ENCODE data around the gene SEL1L2.

SEL1L2 gene

DNA sequence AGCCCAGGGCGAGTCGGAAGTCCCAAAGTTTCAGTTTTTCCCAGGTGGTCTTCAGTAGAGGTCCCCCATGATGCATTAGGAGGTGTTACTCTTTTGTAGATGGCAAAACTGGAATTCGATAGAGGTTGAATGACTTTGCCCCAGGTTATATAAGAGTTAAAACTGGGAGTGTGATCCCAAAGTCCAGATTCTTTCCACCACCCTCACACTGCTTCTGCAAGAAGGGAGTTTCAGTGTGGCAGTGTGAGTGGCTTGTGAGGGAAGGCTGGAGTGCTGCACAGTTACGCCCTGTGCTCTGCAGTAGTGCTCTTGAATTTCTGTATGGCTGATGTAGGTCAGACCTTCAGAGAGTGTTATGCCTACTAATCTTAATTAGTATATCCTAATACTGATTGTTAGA is 175.7 kb downstream of the SEL1L2 start:
- TF ChIP-seq, protein P1, sequence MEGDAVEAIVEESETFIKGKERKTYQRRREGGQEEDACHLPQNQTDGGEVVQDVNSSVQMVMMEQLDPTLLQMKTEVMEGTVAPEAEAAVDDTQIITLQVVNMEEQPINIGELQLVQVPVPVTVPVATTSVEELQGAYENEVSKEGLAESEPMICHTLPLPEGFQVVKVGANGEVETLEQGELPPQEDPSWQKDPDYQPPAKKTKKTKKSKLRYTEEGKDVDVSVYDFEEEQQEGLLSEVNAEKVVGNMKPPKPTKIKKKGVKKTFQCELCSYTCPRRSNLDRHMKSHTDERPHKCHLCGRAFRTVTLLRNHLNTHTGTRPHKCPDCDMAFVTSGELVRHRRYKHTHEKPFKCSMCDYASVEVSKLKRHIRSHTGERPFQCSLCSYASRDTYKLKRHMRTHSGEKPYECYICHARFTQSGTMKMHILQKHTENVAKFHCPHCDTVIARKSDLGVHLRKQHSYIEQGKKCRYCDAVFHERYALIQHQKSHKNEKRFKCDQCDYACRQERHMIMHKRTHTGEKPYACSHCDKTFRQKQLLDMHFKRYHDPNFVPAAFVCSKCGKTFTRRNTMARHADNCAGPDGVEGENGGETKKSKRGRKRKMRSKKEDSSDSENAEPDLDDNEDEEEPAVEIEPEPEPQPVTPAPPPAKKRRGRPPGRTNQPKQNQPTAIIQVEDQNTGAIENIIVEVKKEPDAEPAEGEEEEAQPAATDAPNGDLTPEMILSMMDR (IDR thresholded peaks at IDR 0.05; ENCODE audit: low read depth, low read length), result no peak
- H3K36me3 ChIP-seq, result peaks cover 78% of the 10 kb centered on the region
- no peak overlapping the region for H3K4me3 ChIP-seq (ENCODE audit: low read depth, low read length)
- no peak for DNase-seq
- no peak overlapping the region for H3K27ac ChIP-seq
- no peaks in the 10 kb centered on the region for H3K9me3 ChIP-seq (ENCODE audit: severe bottlenecking)
- no peaks in the 10 kb centered on the region for H3K27me3 ChIP-seq (ENCODE audit: insufficient read depth, low read depth, severe bottlenecking)

DNA sequence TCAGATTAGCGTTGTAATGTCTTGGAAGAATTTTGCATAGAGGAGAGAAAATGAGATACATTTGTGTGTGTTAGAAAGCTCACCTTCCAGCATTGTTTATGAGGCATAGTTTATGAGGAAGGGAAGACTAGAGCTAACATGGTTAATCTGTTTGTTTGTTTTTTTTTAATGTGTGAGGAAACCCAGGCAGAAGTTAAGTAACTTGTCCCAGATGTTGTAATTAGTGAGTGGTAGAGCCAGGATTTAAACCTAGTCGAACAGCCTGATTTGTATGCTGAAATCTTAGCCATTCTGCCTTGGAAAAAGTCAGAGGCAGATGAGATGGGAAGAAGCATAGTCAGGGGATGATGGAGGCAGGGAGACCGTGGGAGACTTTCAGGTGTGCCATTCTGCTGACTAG is 176.5 kb downstream of the SEL1L2 start:
- TF ChIP-seq, protein P1 (IDR thresholded peaks at IDR 0.05; ENCODE audit: low read depth, low read length), result no peak
- Histone ChIP-seq H3K27me3 (ENCODE audit: insufficient read depth, low read depth, severe bottlenecking) (no peaks in the 10 kb centered on the region), H3K36me3 (peaks cover 86% of the 10 kb centered on the region), H3K9me3 (ENCODE audit: severe bottlenecking) (no peaks in the 10 kb centered on the region), H3K4me3 (ENCODE audit: low read depth, low read length) (no peak overlapping the region), H3K27ac (no peak overlapping the region)
- no peak for DNase-seq

DNA sequence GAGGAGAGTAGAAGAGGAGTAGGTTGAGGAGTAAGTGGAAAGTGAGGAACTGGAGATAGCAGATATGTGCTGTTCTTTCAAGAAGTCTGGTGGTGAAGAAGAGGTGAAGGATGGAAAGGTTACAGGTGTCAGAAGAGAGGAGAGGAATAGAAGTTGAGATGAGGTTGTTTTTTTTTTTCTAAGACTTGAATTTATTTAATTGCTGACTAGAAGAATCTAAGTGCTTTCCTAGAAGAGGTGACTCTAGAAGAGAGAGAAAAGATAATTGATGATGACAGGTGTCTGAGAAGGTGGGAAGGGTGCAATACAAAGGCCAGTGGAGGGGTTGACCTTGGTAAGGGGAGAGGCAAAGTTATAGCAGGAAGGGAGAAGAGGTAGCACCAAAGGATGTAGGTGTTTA is 180.0 kb downstream of the SEL1L2 start:
- H3K4me3 ChIP-seq (ENCODE audit: low read depth, low read length), result no peak overlapping the region
- TF ChIP-seq, protein P1 (IDR thresholded peaks at IDR 0.05; ENCODE audit: low read depth, low read length), result no peak
- DNase-seq, result no peak
- H3K36me3 ChIP-seq, result peaks cover 68% of the 10 kb centered on the region
- H3K9me3 ChIP-seq (ENCODE audit: severe bottlenecking), result no peaks in the 10 kb centered on the region
- H3K27ac ChIP-seq, result no peak overlapping the region
- no peaks in the 10 kb centered on the region for H3K27me3 ChIP-seq (ENCODE audit: insufficient read depth, low read depth, severe bottlenecking)

DNA sequence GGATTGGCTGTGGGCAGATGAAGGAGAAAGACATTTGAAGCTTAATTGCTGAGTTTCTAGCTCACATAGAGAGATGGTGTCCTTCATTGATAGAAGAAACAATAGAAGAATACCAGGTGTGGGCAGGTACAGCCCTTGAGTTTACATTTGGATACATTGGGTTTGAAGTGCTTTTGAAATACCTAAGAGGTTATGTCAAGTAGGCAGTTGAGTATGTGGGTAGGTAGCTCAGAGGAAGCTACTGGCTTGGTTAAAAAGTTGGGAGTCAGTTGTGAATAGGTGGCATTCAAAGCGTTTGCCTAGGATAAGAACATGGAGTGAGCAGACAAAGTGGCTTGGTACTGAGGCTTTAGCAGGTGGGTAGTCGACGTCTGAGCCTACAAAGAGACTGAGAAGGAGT is 180.6 kb downstream of the SEL1L2 start:
- Histone ChIP-seq H3K36me3 (peaks cover 64% of the 10 kb centered on the region), H3K27ac (no peak overlapping the region), H3K27me3 (ENCODE audit: insufficient read depth, low read depth, severe bottlenecking) (no peaks in the 10 kb centered on the region), H3K4me3 (ENCODE audit: low read depth, low read length) (no peak overlapping the region), H3K9me3 (ENCODE audit: severe bottlenecking) (no peaks in the 10 kb centered on the region)
- DNase-seq, result no peak
- TF ChIP-seq, protein P1 (IDR thresholded peaks at IDR 0.05; ENCODE audit: low read depth, low read length), result no peak

DNA sequence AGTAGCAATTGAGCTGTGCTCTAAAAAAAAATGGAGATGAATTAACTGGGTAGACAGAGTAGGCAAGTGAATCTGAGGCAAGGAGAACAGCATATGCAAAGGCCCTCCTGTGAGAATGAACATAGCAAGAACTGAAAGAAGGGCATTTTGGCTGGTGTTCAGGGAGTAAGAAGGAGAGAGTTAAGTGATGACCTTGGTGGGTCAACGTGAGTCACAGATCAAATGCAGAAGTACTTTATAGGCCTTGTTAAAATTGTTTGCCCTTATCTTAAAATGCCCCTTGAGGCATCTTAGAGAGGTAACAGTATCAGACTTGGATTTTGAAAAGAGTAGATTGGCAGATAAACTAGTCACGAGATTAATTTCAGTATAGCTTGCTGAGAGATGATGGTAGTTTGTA is 181.0 kb downstream of the SEL1L2 start:
- peaks cover 63% of the 10 kb centered on the region for H3K36me3 ChIP-seq
- no peak overlapping the region for H3K27ac ChIP-seq
- no peaks in the 10 kb centered on the region for H3K27me3 ChIP-seq (ENCODE audit: insufficient read depth, low read depth, severe bottlenecking)
- no peak for DNase-seq
- no peaks in the 10 kb centered on the region for H3K9me3 ChIP-seq (ENCODE audit: severe bottlenecking)
- TF ChIP-seq, protein P1 (IDR thresholded peaks at IDR 0.05; ENCODE audit: low read depth, low read length), result no peak
- H3K4me3 ChIP-seq (ENCODE audit: low read depth, low read length), result no peak overlapping the region

DNA sequence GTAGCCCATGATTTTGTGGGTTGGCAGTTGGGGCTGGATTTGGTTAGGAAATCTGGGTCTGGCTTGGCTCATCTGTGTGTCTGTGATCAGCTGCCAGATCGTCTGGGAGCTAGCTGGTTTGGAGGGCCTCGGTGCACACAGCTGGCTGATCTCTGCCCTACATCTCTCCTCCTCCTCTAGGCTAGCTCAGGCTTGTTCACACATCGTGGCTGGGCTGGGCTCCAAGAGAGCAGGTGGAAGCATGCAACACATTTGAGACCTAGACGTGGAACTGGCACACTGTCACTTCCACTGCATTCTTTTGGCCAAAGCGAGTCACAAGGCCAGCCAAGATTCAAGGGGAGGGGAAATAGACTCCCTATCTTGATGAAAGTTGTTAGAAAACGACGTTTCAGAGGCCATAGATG is 189.7 kb downstream of the SEL1L2 start:
- TF ChIP-seq, protein P1 (IDR thresholded peaks at IDR 0.05; ENCODE audit: low read depth, low read length), result no peak
- no peaks in the 10 kb centered on the region for H3K9me3 ChIP-seq (ENCODE audit: severe bottlenecking)
- H3K27me3 ChIP-seq (ENCODE audit: insufficient read depth, low read depth, severe bottlenecking), result no peaks in the 10 kb centered on the region
- peaks cover 78% of the 10 kb centered on the region for H3K36me3 ChIP-seq
- no peak overlapping the region for H3K4me3 ChIP-seq (ENCODE audit: low read depth, low read length)
- no peak for DNase-seq
- H3K27ac ChIP-seq, result no peak overlapping the region

Data from WERI-Rb-1 (cell line).